K562 (cell line): ENCODE measurements around the gene RHBDD1. TPM values are rescaled to one million over a fixed set of nuclear protein-coding genes. Genes with fewer than 3 reads are reported as not detected.
A peak's percentile ranks its signal among the peaks of the same experiment; 100 is the strongest.

Experiments used
- BRCA1 ChIP-seq, 2 experiments: fragments of 450-650 bp in 1 of 2; sonication (generic) in 1 of 2; formaldehyde crosslinking in 1 of 2; IDR thresholded peaks; 2 replicates each; pipeline versions ENCODE4 v1.5.0 to v1.6.1; 2017 to 2020; ENCODE audit warnings: mild to moderate bottlenecking in 1 of 2, missing genetic modification reagents in 1 of 2
- BRD9 ChIP-seq: fragments of 450-650 bp; IDR thresholded peaks from 2 replicates; pipeline ENCODE4 v1.6.1; 2018; ENCODE audit warnings: low read depth; ENCODE audit not compliant: partially characterized antibody
- CCNT2 ChIP-seq: IDR thresholded peaks from 2 replicates; pipeline ENCODE4 v1.6.1; 2011; ENCODE audit warnings: borderline replicate concordance, low read depth, mild to moderate bottlenecking, moderate library complexity, mixed read lengths, low read length; ENCODE audit not compliant: insufficient read length; ENCODE audit errors: extremely low read depth
- COPS2 ChIP-seq: fragments of 450-650 bp; conservative IDR thresholded peaks from 2 replicates; pipeline ENCODE4 v1.6.1; 2016; ENCODE audit warnings: mild to moderate bottlenecking, moderate library complexity
- EGR1 ChIP-seq: fragments of 450-650 bp; conservative IDR thresholded peaks from 2 replicates; pipeline ENCODE4 v1.6.1; 2017; ENCODE audit warnings: mild to moderate bottlenecking
- IRF2 ChIP-seq: sonication (generic); formaldehyde crosslinking; IDR thresholded peaks from 2 replicates; pipeline ENCODE4 v1.8.1; 2022; ENCODE audit warnings: mild to moderate bottlenecking, missing genetic modification reagents
- MCM2 ChIP-seq: fragments of 450-650 bp; IDR thresholded peaks from 2 replicates; pipeline ENCODE4 v1.6.1; 2017; ENCODE audit warnings: low read depth, mild to moderate bottlenecking
- MEF2A ChIP-seq: IDR thresholded peaks from 2 replicates; pipeline ENCODE4 v1.6.1; 2011; ENCODE audit warnings: low read depth, mild to moderate bottlenecking, low read length, moderate library complexity; ENCODE audit not compliant: control insufficient read depth
- RNF2 ChIP-seq: sonication (generic); IDR thresholded peaks from 2 replicates; pipeline ENCODE4 v1.6.1; 2016
- SMARCE1 ChIP-seq: fragments of 450-650 bp; IDR thresholded peaks from 2 replicates; pipeline ENCODE4 v1.7.1; 2016; ENCODE audit warnings: mild to moderate bottlenecking
- TEAD1 ChIP-seq, 2 experiments: fragments of 450-650 bp in 1 of 2; sonication (generic) in 1 of 2; formaldehyde crosslinking; IDR thresholded peaks; 2 replicates each; pipeline versions ENCODE4 v1.4.0 to v1.8.0; 2020 to 2022; ENCODE audit warnings: mild to moderate bottlenecking in 2 of 2, missing genetic modification reagents in 1 of 2
- THRAP3 ChIP-seq: fragments of 450-650 bp; IDR thresholded peaks from 2 replicates; pipeline ENCODE4 v1.6.1; 2016; ENCODE audit warnings: mild to moderate bottlenecking, inconsistent platforms, borderline replicate concordance
- ZNF133 ChIP-seq: fragments of 250-450 bp; sonication (Bioruptor Pico); IDR thresholded peaks from 2 replicates; pipeline ENCODE4 v1.4.0; 2020; ENCODE audit warnings: mild to moderate bottlenecking
- ZSCAN29 ChIP-seq: fragments of 450-650 bp; IDR thresholded peaks from 2 replicates; pipeline ENCODE4 v1.6.1; 2017
- polyA plus RNA-seq, 8 experiments: library from polyadenylated mRNA; depleted of rRNA in 4 of 8; stranded (reverse) in 5 of 8; unstranded in 3 of 8; fragments of >200 nt; fragmentation: Nextera tagmentation in 2 of 8; fragmentation: Illumina TruSeq in 1 of 8; extraction: Ambion mirVana in 2 of 8; extraction: Trizol in 1 of 8; gene quantifications; 2 replicates each; pipeline versions ENCODE4 v1.2.1 to v1.2.3, GENCODE V29; 2011 to 2014; ENCODE audit warnings: inconsistent platforms in 1 of 8, missing spikeins in 1 of 8
- total RNA-seq, 7 experiments: library from RNA; depleted of rRNA in 6 of 7; stranded (reverse); fragments of >200 nt in 6 of 7; fragmentation: Illumina TruSeq in 2 of 7; extraction: Trizol in 2 of 7; gene quantifications; 2 replicates each; pipeline versions ENCODE4 v1.2.1 to v1.2.3, GENCODE V29; 2011 to 2021; ENCODE audit warnings: low replicate concordance in 1 of 7
- TF ChIP-seq, protein P1 (sequence below): sonication (generic); formaldehyde crosslinking; IDR thresholded peaks from 2 replicates; pipeline ENCODE4 v1.8.1; 2022; ENCODE audit warnings: missing genetic modification reagents
- TF ChIP-seq, protein P2 (sequence below): fragments of 250-450 bp; sonication (Bioruptor Pico); IDR thresholded peaks from 2 replicates; pipeline ENCODE4 v1.5.1; 2021; ENCODE audit warnings: mild to moderate bottlenecking
- TF ChIP-seq, protein P3 (sequence below): fragments of 450-650 bp; formaldehyde crosslinking; IDR thresholded peaks from 2 replicates; pipeline ENCODE4 v1.4.0; 2020; ENCODE audit warnings: mild to moderate bottlenecking, moderate library complexity
- TF ChIP-seq, protein P4 (sequence below): fragments of 250-450 bp; sonication (Bioruptor Pico); IDR thresholded peaks from 2 replicates; pipeline ENCODE4 v1.4.0; 2020; ENCODE audit warnings: borderline replicate concordance
- TF ChIP-seq, protein P5 (sequence below): IDR thresholded peaks from 3 replicates; pipeline ENCODE4 v1.6.1; 2011; ENCODE audit warnings: borderline replicate concordance, mild to moderate bottlenecking, moderate library complexity; ENCODE audit not compliant: insufficient read length; ENCODE audit errors: extremely low read depth
- TF ChIP-seq, protein P6 (sequence below): fragments of 450-650 bp; IDR thresholded peaks from 2 replicates; pipeline ENCODE4 v1.6.1; 2016; ENCODE audit warnings: low read depth, mild to moderate bottlenecking, moderate library complexity

The RHBDD1 gene
- total and polyA plus RNA-seq, 9 of the 15 experiments (the other 6 are each of a cell fraction or from before 2014, with no cell fraction given), result 4.8 to 34.8 (median 15.6) TPM

DNA sequence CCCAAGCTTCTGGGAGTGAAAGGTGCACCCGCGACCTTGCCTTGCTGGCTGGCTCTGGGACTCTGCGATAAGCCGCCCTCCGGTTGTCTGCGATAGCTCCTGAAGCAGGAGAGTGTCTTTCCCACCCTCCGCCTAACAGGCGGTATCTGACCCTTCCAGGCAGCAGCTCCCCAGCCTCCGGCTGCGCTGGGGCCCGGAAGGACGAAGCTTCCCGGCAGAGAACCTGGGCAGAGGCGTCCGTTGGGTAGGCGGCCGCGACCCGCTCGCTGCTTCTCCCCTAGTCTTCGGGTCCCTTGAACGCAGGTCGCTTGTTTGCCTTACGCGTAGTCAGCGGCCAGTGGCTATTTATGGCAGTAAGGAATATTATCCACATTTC, 446 bp upstream of the RHBDD1 start (continued):
- TF ChIP-seq, protein P1, sequence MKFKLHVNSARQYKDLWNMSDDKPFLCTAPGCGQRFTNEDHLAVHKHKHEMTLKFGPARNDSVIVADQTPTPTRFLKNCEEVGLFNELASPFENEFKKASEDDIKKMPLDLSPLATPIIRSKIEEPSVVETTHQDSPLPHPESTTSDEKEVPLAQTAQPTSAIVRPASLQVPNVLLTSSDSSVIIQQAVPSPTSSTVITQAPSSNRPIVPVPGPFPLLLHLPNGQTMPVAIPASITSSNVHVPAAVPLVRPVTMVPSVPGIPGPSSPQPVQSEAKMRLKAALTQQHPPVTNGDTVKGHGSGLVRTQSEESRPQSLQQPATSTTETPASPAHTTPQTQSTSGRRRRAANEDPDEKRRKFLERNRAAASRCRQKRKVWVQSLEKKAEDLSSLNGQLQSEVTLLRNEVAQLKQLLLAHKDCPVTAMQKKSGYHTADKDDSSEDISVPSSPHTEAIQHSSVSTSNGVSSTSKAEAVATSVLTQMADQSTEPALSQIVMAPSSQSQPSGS (CRISPR knock-in tag), result no peak
- TF ChIP-seq BRCA1 (IDR thresholded peaks at IDR 0.05) (no peak), BRCA1 (CRISPR knock-in tag; IDR thresholded peaks at IDR 0.05) (no peak), BRD9 (peak; percentile 33), RNF2 (peak; percentile 58; the same call in 1 of the 2 replicates), ZNF133 (CRISPR knock-in tag) (no peak), EGR1 (no peak; the same call in 1 of the 2 replicates), CCNT2 (peak; percentile 72), MEF2A (no peak), SMARCE1 (peak; percentile 90), TEAD1 (CRISPR knock-in tag; IDR thresholded peaks at IDR 0.05) (no peak), THRAP3 (no peak), ZSCAN29 (no peak), MCM2 (no peak), IRF2 (CRISPR knock-in tag) (no peak), COPS2 (no peak)
- TF ChIP-seq, protein P2, sequence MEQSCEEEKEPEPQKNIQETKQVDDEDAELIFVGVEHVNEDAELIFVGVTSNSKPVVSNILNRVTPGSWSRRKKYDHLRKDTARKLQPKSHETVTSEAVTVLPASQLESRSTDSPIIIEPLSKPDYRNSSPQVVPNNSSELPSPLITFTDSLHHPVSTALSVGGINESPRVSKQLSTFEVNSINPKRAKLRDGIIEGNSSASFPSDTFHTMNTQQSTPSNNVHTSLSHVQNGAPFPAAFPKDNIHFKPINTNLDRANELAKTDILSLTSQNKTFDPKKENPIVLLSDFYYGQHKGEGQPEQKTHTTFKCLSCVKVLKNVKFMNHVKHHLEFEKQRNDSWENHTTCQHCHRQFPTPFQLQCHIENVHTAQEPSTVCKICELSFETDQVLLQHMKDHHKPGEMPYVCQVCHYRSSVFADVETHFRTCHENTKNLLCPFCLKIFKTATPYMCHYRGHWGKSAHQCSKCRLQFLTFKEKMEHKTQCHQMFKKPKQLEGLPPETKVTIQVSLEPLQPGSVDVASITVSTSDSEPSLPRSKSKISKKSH (CRISPR knock-in tag), result no peak
- TF ChIP-seq, protein P3, sequence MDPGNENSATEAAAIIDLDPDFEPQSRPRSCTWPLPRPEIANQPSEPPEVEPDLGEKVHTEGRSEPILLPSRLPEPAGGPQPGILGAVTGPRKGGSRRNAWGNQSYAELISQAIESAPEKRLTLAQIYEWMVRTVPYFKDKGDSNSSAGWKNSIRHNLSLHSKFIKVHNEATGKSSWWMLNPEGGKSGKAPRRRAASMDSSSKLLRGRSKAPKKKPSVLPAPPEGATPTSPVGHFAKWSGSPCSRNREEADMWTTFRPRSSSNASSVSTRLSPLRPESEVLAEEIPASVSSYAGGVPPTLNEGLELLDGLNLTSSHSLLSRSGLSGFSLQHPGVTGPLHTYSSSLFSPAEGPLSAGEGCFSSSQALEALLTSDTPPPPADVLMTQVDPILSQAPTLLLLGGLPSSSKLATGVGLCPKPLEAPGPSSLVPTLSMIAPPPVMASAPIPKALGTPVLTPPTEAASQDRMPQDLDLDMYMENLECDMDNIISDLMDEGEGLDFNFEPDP (CRISPR knock-in tag), result no peak
- TF ChIP-seq, protein P4, sequence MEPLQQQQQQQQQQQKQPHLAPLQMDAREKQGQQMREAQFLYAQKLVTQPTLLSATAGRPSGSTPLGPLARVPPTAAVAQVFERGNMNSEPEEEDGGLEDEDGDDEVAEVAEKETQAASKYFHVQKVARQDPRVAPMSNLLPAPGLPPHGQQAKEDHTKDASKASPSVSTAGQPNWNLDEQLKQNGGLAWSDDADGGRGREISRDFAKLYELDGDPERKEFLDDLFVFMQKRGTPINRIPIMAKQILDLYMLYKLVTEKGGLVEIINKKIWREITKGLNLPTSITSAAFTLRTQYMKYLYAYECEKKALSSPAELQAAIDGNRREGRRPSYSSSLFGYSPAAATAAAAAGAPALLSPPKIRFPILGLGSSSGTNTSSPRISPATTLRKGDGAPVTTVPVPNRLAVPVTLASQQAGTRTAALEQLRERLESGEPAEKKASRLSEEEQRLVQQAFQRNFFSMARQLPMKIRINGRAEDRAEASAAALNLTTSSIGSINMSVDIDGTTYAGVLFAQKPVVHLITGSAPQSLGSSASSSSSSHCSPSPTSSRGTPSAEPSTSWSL, result no peak
- TF ChIP-seq, protein P5, sequence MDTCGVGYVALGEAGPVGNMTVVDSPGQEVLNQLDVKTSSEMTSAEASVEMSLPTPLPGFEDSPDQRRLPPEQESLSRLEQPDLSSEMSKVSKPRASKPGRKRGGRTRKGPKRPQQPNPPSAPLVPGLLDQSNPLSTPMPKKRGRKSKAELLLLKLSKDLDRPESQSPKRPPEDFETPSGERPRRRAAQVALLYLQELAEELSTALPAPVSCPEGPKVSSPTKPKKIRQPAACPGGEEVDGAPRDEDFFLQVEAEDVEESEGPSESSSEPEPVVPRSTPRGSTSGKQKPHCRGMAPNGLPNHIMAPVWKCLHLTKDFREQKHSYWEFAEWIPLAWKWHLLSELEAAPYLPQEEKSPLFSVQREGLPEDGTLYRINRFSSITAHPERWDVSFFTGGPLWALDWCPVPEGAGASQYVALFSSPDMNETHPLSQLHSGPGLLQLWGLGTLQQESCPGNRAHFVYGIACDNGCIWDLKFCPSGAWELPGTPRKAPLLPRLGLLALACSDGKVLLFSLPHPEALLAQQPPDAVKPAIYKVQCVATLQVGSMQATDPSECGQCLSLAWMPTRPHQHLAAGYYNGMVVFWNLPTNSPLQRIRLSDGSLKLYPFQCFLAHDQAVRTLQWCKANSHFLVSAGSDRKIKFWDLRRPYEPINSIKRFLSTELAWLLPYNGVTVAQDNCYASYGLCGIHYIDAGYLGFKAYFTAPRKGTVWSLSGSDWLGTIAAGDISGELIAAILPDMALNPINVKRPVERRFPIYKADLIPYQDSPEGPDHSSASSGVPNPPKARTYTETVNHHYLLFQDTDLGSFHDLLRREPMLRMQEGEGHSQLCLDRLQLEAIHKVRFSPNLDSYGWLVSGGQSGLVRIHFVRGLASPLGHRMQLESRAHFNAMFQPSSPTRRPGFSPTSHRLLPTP, result no peak
- TF ChIP-seq, protein P6, sequence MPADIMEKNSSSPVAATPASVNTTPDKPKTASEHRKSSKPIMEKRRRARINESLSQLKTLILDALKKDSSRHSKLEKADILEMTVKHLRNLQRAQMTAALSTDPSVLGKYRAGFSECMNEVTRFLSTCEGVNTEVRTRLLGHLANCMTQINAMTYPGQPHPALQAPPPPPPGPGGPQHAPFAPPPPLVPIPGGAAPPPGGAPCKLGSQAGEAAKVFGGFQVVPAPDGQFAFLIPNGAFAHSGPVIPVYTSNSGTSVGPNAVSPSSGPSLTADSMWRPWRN, result no peak
